ENCODE results near the gene C17orf113. TPM values are rescaled to one million over a fixed set of nuclear protein-coding genes. Genes with fewer than 3 reads are reported as not detected.

Gene C17orf113
- total RNA-seq: 0.28 and 0.74 TPM in 2 replicates

DNA sequence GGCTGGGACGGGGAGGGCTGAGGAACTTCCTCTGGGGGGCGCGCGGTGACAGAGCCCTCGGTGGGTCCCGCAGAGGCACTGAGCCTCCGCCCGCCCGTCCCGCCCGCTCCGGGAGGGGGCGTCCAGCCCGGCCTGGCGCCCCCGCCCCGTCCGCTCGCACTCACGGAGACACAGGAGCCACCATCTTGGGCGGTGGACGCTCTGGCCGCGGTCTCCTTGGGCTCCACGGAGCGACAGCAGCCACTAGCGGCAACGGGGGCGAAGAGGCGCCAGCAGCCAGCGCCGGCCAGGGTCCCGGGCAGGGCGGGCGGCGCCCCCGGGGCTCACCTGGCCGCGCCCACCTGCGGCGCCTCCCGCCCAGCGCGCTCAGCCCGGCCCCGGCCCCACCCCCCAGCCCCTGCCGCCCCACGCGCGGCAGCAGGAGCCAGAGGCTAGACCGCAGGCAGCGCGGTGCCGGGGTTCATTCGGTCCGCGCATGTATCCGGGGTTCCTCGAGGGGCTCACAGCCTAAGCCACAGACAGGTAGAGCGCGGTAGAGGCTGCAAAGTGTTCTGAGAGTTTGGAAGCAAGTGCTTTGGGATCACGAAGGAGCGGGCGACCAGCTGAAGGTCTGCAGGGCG lies at the start of gene C17orf113:
TSS of gene C17orf113 (minus strand) at position 209 of the 620 bp plus-strand sequence. CDS start 7,225 bp downstream, outside the sequence.

DNA sequence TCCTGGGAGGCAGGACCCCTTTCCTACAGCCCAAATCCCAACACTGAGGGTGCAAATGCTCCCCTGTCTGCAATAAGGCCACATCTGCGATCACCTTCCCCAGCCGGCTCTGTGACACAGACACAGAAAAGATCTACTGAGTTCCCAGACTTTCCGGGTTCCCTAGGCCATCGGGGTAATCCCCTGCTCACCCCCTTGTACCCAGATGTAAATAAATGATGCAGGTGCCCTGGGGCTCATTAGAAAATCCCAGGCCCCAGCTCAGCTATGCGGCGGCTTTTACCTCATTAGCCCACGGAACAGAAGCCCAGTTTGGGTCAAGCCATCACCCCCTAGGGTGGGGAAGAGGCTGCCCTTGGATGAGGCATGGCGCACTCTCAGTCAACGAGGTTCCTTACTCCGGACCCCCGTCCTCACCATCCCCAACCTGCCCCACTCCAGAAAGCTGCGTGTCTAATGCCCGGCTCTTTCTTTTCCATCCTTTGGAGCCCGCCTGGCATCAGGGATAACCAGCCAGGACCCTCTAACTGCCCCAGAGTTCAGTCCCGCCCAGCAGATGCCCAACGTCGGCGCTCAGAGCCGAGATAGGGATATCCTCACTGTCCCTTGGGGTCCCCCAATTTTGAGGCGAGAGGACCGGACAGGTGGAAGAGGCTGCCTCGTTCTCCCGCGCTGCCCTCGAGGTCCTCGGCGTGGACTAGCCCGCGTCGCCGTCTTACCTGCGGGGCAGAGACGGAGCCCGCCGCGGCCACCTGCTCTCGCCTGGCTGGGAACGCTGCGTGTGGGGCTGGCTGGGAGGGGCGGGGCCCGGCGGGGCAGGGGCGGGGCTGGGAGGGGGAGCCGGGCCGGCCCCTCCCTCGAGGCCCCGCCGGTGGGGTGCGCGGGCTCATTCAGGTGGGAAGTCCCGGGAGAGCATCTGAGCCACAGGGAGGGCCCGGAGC lies 47.6 kb upstream of the C17orf113 start, which contains the start of gene ZNF385C:
TSS of gene ZNF385C (minus strand) at position 783 of the 941 bp plus-strand sequence. CDS start 35,417 bp downstream, outside the sequence.

DNA sequence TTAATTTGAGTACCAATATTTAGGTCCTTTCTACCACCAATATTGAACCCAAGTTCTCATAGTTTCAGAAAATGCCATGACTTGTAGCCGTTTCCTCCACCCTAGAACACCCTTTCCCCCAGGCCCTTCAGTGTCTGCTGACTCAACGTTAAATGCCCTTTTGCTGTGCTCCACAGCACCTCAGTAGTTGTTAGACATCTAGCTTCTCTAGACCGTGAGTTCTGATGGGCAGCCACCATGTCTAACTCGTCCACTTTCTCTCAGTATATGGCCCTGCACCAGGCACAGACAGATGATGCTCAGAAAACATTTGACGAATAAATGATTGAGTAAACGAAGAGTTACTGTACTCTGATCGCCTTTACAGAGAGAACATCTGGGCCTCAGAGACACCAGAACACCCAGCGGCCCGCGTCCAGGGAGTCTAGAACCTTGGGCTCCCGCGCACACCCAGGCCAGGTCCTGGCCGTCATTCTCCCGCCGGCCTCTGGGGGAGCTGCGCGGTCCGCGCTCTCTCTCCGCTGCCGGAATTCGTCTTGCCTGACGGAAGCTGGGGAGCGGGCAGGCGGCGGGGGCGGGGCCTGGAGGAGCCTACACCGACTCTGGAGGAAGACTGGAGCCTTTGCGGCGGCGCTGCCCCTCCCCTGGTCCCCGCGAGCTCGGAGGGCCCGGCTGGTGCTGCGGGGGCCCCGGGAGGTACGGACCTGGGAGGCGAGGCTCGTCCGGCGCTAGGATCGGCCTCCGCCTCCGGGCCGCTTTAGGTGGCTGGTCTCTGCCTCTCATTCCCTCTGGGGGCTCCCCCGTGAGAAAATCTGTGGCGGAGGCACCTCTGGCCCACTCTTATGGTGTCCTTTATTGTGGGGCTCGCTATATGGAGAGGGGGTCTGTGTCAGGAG lies 30.6 kb downstream of the C17orf113 start, which contains the start of gene NKIRAS2:
TSS of gene NKIRAS2 (plus strand) at position 582 of the 896 bp plus-strand sequence. CDS start 1,488 bp downstream, outside the sequence.

DNA sequence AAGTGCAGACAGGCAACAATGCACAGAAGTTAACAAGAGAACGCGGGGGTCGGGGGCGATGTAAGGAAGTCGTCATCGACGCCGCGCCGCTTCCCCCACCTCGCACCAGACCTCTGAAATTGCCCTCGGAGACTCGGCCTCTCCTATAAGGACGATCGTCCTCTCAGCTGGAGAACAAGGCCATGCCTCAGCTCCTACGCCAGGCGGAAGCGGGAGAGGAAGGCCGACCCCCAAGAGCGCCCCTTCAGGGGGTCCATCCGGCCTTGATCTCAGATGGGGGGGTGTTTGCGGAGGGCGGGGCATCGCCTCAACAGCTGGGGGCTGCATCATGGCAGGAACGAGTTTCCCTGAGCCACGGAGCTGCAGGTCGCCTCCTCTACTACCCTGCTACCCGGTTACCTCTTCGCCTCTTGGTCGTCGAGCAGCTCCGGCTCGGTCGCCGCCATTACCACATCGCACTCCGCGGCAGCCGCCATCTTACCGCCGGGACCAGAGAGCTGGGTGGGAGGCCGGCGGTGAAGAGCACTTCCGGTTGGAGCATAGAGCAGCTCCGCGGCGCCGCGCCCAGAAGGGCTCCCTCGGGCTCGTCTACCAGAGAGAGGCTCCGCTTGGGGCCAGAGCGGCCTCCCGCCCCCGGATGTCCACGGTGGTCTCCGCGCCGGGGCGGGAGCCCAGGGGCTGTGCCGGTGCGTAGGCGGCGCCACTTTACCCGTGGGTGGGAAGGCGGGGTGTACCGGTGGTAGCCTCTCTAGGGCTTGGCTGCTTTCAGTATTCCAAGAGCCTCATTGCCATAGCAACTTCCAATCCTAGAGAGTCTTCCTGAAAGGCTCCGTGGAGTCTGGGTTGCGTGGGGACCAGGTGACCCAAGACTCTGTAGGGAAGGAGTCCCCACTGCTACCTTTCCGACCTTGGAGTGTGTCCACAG lies 33.2 kb downstream of the C17orf113 start, which contains the start of gene DNAJC7:
TSS of gene DNAJC7 (minus strand) at position 499 of the 925 bp plus-strand sequence. CDS start at position 476, 23 bp downstream.

Other genes starting within 250 kb of the C17orf113 start
- gene P3H4, start 238.7 kb downstream of the C17orf113 start, total RNA-seq: 50.4 and 54.2 TPM in 2 replicates
- 100 and 141 TPM in 2 replicates for gene FKBP10, start 237.6 kb downstream of the C17orf113 start, total RNA-seq
- gene NT5C3B, start 214.4 kb downstream of the C17orf113 start, total RNA-seq: 64.2 and 66.7 TPM in 2 replicates
- not detected in 2 replicates for gene KLHL10, start 212.8 kb downstream of the C17orf113 start, total RNA-seq
- 17.6 and 23.0 TPM in 2 replicates for gene KLHL11, start 185.2 kb downstream of the C17orf113 start, total RNA-seq
- gene ACLY, start 131.7 kb downstream of the C17orf113 start, total RNA-seq: 230 and 298 TPM in 2 replicates
- gene ODAD4, start 120.0 kb downstream of the C17orf113 start, total RNA-seq: 0.21 TPM in 1 of 2 replicates, not detected in the other
- 52.0 and 62.0 TPM in 2 replicates for gene CNP, start 83.8 kb downstream of the C17orf113 start, total RNA-seq
- 64.3 TPM in 2 replicates for gene DNAJC7, start 33.2 kb downstream of the C17orf113 start, total RNA-seq
- 36.9 and 56.0 TPM in 2 replicates for gene NKIRAS2, start 30.5 kb downstream of the C17orf113 start, total RNA-seq
- 0.14 TPM in 1 of 2 replicates, not detected in the other for gene ZNF385C, start 47.9 kb upstream of the C17orf113 start, total RNA-seq
- 3.6 and 6.1 TPM in 2 replicates for gene DHX58, start 62.1 kb upstream of the C17orf113 start, total RNA-seq
- 11.4 and 18.2 TPM in 2 replicates for gene KAT2A, start 70.8 kb upstream of the C17orf113 start, total RNA-seq
- not detected in 2 replicates for gene HSPB9, start 72.2 kb upstream of the C17orf113 start, total RNA-seq
- gene RAB5C, start 104.4 kb upstream of the C17orf113 start, total RNA-seq: 85.7 and 109 TPM in 2 replicates
- not detected in 2 replicates for gene KCNH4, start 130.5 kb upstream of the C17orf113 start, total RNA-seq
- gene HCRT, start 134.9 kb upstream of the C17orf113 start, total RNA-seq: not detected in 2 replicates
- gene GHDC, start 143.9 kb upstream of the C17orf113 start, total RNA-seq: 8.3 and 18.2 TPM in 2 replicates
- gene STAT5B, start 225.8 kb upstream of the C17orf113 start, total RNA-seq: 12.5 and 17.1 TPM in 2 replicates
- gene STAT5A, start 237.9 kb upstream of the C17orf113 start, total RNA-seq: 0.88 and 1.6 TPM in 2 replicates